NCI-H2171 (cell line): ENCODE measurements around the gene POLR1C.
"Not testable (repeated sequence)": the region's sequence is repeated elsewhere in the genome, so short reads cannot be mapped to it uniquely, and the experiment has no call there.

Source experiments
- DNase-seq: peaks from one replicate; lab custom pipeline; 2025; lab: John Stamatoyannopoulos, UW

The POLR1C gene

DNA sequence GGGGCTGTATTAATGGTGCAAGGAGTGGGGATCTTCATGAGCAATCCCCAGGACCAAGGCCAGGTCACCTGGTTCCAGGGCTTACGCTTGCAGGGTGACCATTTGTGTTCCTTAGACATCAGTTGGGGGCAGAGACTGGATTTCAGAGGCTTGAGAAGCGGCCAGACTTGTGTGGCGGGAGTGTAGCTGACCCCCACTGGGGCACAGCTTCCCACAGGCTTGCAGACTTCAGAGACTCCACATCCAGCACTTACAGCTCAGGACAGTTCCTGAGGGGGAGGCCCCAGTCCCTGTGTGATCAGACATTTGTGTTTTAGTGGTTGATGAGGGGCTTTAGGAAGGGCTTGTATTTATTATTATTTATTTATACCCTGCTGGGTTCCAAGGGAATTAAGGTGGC lies 24.2 kb upstream of the POLR1C start:
- DNase-seq, result no peak

DNA sequence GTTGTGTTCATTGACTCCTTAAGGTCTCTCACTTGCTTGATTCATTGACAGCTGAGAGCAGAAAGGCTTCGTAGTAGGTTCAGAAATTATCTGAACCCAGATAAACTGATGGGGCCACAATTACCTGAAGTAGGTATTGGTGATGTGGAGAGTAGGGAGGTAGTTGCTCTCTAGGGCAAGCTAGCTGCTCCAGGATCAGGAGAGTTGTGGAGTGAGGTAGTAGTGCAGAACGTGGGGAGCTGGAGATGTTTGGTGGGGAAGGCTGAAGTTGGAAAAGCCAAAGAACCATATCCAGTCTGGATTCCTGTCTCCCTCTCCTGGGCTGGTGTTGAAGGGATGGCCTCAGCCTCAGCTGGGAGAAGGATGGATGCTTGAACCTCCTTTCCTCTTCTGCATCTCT lies 23.7 kb upstream of the POLR1C start:
- DNase-seq, result no peak

DNA sequence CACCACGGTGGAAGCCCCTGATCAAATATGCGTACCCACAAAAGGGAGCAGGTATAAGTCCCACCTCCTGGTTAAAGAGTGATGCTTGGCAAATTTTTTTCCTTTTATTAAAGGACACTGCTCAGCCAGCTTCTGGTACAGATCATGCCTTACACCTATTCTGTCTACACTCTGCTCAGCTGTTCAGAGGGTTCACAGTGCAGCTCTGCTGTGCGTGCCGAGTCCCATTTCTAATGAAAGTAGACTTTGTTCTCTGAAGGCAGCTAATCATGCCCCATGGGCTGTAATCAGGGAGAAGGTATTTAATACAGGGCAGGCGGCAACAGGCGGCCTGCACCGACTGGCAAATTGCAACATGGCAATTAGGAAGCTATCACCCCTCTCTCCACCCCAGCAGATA lies 23.1 kb upstream of the POLR1C start:
- no peak for DNase-seq

DNA sequence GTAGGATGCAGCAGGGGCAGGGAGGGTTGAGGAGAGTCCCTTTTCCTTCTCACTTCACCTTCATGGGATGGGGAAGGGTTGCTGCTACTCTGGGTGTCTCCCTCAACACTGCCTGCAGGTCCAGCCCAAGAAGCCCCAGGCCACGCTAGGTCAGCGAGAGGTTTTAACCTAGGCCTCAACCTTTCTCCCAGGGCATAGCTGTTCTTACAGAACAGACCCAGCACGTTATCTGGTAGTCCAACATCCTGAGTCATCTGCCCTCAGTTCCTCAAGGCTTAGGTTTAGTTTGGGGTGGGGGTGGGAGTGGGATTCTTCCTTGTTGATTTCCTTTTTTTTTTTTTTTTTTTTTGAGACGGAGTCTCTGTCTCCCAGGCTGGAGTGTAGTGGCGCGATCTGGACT lies 22.6 kb upstream of the POLR1C start:
- no peak for DNase-seq

DNA sequence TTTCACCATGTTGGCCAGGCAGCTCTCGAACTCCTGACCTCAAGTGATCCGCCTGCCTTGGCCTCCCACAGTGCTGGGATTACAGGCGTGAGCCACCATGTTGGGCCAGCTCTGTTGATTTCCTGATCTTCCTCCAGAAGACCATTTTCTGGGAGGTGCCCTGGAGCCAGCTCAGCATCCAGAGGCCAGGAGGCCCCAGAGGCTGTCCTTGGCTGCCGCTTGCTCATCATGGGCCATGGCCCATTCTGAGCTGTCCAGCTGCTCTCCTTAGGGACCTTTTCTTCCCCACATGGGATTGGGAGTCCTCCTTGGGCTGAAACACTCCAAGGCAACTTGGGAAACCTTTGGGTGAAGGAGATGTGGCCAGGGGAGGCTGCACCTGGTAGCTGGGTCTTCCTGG lies 22.1 kb upstream of the POLR1C start:
- no peak for DNase-seq

DNA sequence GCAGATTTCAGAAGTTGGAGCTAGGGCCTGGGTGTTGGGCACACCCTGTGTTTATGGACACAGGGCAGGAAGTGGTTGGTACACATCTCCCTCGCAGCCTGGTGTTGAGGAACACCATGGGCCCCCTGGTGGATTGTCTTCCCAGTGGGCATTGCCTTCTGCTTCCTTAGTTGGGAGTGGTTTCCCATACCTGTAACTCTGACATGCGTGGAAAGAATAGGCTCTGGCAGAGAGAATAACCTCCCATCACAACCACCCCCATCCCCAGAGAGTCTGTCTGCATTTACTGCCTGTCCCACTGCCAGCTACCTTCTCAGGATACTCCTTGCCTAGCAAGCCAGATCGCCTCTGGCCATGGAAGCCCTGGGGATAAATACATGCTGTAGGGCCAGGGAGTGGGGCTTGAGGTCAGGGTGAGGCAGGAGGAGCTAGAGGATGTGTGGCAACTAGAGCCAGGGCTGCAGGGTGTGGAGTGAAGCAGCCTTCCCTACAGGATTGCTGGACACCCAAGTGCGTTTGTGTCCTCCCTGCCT lies 21.4 kb upstream of the POLR1C start:
- DNase-seq, result no peak

DNA sequence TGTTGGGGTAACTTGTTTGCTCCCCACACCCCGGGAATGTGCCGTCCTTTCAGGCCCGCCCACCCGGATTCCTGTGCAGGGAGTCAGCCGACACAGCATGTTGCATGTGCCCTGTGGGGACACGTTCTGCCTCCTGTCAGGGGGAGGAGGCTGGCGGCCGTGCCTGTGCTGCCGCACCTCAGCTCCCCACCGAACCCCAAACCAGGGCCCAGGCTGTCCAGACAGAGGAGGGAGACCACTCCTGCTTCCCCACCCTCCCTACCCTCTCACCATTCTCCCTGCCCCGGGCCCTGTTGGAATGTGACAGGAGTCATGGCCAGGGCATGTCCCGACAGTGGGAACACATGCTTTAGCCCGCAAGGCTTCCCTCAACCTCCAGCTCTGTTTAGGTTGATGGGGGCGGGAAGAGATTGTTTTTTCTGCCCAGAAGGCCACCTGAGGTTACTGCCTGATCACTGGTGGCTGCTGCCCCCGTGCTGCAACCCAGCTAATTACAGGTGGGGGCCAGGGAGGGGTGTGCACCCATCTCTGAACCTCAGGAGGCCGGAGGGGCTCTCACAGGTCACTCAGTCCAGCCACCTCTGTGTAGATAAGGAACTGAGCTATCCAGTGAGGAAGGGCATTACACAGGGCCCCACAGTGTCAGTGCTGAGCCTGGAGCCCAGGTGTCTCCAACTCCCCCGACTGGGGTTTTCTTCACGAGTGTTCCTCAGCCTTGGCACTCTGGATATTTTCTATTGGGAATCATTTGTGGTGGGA lies 20.3 kb upstream of the POLR1C start:
- no peak for DNase-seq

DNA sequence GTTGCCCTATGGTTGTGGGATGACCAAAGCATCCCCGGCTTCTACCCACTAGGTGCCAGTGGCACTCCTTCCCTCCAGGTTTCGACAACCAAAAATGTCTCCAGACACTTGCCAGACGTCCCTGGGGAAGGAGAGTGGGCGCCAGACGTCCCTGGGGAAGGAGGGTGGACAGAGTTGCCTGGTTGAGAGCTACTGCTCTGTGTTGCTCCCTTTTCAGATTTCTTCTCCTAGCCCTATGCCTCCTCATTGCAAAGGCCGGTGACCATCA lies 19.8 kb upstream of the POLR1C start:
- DNase-seq, result no peak

DNA sequence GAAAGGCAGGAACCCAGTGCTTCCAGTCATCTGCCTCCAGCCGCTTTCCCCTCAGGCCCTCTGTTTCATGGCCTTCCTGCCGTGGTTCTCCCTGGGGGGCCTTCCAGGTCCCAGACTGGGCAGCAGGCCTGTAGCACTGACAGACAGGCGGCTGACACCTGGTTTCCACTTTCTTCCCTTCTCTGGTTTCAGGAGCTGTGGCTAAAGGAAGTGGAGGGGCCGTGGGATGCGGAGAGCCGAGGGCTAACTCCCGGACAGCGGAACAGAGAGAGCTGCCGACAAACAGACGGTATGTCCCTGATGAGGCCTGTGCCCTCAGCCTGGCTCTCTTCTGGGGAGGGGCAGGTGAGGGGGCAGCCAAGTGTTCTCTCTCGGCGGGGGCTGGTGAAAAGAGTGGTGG lies 19.2 kb upstream of the POLR1C start:
- no peak for DNase-seq

DNA sequence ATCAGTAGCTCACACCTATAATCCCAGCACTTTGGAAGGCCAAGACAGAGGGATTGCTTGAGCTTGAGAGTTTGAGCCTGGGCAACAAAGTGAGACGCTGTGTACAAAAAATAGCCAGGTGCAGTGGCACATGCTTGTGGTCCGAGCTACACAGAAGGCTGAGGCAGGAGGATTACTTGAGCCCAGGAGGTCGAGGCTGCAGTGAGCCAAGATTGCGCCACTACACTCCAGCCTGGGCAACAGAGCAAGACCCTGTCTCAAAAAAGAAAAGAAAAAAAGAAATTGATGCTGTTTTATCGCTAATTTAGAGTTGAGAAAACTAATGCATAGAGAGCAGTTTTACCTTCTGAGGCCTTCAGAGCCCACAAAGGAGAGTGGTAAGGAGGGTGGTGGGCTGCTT lies 18.6 kb upstream of the POLR1C start:
- DNase-seq, result not testable (repeated sequence)

DNA sequence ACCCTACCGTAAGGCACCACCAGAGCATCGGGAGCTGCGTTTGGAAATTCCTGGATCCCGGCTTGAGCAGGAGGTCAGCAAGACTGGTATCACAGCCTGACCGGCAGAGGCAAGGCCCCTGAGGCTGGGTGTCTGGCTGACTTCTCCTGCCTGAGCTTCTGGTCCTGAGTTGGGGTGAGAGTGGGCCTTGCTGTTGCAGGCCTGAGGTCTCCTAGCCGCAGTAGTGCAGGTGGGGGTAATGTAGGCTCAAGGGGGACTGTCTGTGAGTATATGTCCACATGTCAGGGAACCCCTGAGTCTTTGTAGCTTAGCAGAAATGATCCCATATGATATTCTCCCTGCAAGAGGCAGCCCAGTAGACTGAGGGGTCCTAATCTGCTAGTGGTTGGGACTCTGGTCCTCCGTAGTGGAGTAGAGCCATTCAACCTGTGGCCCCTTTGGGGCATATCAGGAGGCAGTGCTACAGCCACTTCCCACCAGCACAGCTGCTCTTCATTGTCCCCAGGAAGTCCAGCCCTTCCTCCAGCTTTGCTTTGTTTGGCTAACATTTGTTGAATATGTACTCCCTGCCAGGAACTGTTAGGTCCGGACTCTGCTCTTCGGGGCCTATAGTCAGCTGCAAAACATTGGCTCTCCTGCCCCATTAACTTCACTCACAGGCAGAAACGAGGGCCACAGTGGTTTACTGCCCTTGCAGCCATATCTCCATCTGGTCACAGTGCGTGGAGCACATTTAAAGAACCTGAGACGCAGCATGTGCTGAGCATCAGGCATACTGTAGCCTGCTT lies 17.7 kb upstream of the POLR1C start:
- DNase-seq, result no peak

DNA sequence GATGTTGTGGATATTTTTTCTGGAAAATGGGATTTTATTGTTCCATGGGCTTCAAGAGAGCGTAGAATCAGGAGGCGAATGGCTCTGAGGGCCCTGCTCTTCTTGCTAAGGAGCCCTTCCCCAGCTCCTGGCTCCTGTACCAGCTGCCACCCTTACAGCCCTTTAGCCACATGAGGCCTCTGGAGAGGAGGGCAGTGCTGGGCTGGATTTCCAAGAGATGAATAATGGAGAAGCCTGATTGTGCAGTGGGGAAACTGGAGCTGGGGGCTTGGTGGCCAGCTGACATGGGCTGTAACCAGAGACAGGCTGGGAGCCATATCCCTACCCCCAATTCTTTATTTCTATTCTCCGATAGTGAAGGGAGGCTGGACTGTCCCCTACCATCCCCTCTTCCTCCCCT lies 16.0 kb upstream of the POLR1C start:
- DNase-seq, result no peak

DNA sequence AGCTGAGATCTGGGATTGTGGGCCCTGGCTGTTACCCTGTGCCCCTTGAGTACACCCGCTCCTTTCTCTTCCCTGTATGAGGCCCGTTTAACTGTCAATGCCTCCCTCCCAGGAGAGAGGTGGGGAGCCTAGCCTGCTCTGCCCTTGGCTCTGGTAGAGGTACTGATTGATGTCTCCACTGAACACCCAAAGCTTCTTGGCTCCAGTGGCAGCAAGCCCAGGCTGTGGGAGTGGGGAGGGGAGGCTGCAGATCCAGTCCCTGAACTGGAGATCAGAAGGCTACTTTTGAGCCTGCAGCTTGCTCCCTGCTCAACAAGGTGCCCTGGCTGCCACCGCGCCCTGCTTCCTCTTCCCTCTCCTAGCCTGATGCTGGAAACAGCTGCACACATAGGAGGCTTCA lies 14.2 kb upstream of the POLR1C start:
- DNase-seq, result no peak

DNA sequence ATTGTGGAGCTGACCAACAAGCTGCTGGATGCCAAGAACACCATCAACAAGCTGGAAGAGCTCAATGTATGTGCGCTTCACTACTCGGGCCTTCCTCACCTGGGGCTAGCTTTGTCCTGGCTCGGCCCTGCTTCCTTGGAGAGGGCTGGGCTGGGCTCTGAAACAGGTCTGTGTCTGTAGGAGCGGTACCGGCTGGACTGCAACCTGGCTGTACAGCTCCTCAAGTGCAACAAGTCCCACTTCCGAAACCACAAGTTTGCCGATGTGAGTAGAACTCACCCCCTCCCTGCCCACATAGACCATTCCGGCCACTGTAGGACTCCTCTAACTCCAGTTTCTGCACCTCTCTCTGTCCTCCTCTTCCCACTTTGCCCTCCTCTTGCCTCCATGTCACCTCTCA lies 13.4 kb upstream of the POLR1C start:
- DNase-seq, result no peak

DNA sequence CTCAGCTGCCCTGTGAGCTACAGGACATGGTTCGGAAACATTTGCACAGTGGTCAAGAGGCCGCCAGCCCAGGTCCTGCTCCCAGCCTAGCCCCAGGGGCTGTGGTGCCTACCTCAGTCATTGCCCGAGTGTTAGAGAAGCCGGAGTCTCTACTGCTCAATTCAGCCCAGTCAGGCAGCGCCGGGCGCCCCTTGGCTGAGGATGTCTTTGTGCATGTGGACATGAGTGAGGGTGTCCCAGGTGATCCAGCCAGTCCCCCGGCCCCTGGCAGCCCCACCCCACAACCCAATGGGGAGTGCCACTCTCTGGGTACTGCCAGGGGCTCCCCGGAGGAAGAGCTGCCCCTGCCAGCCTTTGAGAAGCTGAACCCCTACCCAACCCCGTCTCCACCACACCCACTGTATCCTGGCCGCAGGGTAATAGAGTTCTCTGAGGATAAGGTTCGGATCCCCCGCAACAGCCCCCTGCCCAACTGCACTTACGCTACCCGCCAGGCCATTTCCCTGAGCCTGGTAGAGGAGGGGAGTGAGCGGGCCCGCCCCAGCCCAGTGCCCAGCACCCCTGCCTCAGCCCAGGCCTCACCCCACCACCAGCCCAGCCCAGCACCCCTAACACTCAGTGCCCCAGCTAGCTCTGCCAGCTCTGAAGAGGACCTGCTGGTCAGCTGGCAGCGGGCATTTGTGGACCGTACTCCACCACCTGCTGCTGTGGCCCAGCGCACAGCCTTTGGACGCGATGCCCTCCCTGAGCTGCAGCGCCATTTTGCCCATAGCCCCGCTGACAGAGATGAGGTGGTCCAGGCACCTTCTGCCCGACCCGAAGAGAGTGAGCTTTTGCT lies 11.9 kb upstream of the POLR1C start:
- DNase-seq, result no peak

DNA sequence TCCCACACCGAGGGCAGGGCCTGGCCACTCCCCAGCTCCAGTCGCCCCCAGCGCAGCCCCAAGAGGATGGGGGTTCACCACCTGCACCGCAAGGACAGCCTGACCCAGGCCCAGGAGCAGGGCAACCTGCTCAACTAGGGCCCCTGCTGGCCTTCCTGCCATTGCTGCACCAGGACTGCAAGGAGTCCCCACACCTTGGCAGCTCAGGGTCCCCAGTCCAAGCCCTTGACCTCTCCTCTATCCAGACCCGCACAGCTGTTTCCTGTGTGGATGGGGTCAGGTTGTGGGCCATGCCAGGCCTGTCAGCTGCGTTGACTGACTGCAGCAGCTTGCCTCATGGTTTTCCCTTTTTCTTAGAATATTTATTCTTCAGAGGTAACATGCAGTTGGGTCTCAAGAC lies 11.2 kb upstream of the POLR1C start:
- no peak for DNase-seq

DNA sequence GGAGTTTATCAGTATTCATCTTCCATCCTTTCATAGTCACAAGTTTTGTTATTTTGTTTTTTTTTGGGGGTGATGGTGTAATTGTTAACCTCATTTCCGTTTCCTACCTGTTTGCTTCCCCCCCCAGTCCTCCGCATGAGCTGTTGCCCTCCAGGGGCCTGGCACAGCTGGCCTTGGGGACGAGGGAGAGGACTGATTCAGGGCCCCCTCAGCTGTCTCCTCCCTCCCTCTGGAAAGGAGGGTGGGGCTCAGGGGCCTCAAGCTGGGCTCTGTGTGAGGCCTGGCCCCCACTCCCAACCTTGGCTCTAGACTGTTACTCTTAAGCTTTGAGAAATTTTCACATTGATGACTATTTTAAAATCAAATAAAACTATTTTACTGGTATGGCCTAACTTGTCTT lies 10.7 kb upstream of the POLR1C start:
- DNase-seq, result no peak

DNA sequence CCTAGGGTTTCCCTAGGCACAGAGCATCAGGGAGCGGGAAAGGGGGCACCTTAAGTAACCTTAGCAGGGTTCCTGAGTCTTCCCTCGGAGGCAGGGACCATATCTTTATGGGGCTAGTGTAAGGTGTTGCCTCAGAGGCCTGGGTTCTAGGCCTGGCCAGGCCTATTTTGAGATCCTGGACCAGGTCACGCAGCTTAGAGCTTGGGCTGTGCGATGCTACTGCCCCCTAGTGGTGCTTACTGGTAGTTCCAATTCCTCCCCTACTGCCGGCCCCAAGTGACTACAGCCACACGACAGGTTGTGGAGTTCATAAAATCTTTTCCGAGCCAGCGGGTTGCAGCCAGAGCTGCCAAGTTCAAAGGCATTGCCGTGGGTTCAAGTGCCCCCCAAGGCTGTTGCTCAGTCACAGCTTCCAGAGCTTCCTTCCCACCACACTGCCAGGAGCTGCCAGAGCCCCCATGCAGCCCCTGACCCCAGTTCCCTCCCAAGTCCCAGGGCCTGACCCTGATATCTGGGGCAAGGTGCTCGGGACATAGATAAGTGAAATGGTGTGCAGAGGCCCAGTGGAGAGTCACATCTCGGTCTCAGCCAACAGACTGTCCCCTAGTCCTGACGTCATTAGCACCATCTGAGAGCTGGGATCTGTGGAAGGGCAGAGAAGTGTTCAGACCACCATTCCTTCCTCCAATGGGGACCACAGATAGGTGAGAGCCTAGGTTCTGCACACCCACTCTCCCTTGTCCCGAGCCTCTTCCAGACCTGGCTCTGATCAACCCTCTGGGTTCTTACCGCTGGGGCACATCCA lies 10.0 kb upstream of the POLR1C start:
- peak; percentile 35 for DNase-seq

DNA sequence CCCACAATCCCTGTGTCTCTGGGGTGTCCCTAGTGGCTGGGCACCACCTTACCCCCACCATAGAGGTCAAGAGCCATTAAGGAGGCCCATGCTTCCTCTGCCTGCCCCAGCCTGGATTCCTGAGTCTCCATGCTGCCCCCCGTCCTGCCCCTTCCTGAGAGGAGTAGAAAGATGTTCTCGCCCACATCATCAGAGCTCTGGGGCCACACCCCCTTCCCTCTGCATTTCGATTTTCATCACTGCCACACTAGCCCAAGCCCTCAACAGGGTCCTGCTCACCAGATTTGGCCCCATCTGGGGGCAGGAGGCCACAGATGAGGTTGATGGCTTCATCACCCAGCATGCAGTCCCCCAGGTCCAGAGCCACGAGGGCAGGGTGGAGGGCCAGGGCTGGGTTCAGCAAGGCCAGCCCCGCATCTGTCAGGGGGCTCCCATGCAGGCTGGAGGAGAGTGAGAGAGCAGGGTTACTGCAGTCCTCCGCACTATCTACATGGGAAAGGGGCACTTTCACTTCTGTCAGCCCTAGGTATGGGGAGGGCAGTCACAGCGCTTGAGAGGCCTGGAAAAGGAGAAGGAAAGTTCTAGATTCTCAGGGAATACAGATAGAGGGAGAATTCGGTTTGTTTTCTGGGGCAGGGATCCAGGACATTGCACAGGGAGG lies 8.3 kb upstream of the POLR1C start:
- DNase-seq, result no peak

DNA sequence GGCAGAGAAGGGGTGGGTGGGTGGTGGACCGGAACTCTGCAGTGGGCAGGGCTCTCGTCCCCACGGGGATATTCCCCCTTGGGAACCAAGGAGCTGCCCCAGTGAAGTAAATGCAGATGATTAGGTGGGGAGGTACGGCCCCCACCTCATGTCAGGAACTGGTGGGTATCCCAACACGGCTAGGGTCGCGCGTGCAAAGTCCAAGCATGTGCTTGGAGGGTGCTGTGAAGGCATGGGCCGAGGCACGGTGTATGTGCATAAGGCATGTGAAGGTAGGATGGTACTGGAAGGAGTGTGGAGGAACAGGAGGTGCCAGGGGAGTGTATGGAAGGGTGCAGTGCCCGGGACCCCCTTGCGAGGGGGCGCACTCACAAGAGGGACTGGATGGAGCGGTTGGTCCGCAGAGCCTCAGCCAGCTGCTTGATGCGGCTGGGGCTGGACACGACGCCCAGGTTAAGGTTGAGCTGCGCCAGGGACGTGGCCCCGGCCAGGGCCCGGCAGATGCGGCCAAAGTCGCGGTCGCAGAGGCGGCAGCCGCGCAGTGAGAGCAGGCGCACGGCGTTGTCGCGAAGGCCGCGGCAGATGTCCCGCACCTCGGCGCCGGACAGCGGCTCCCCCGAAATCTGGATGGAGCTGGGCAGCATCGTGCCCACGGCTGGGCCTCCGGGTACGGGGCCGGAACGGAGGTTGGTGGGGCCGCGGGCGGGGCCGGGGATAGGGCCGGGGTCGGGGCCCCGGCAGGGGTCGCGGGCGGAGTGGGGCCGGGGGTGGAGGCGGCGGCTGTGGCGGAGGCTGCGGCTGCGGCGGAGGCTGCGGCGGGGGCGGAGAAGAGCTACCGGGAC lies 7.5 kb upstream of the POLR1C start:
- DNase-seq, result no peak
